GM19397 (cell line): ENCODE results near the gene PRKX.
"Not testable (repeated sequence)": the region's sequence is repeated elsewhere in the genome, so short reads cannot be mapped to it uniquely, and the experiment has no call there.

Experiments
- ATAC-seq: cut with Tn5 transposase; IDR thresholded peaks from one replicate; pipeline ENCODE4 v1.9.1; 2021; ENCODE audit warnings: mild to moderate bottlenecking, moderate library complexity; ENCODE audit not compliant: unreplicated experiment

PRKX gene

GRCh38 chrX:3712051-3712869, 1.2 kb downstream of the PRKX start:
- peak; percentile 1 for ATAC-seq

- ATAC-seq = no peak
Observed at GRCh38 chrX:3711331-3711917, 2.0 kb downstream of the PRKX start.

- not testable (repeated sequence) for ATAC-seq
Observed at GRCh38 chrX:3707673-3708274, 5.7 kb downstream of the PRKX start.

- ATAC-seq = no peak
Observed at GRCh38 chrX:3706481-3706880, 7.0 kb downstream of the PRKX start.

- ATAC-seq = not testable (repeated sequence)
Observed at GRCh38 chrX:3703251-3703650, 10.2 kb downstream of the PRKX start.

- ATAC-seq = not testable (repeated sequence)
Observed at GRCh38 chrX:3702095-3702494, 11.4 kb downstream of the PRKX start.

- ATAC-seq = not testable (repeated sequence)
Observed at GRCh38 chrX:3701445-3701928, 12.0 kb downstream of the PRKX start.

GRCh38 chrX:3699821-3700381, 13.5 kb downstream of the PRKX start:
- no peak for ATAC-seq

- ATAC-seq = no peak
Observed at GRCh38 chrX:3697701-3698279, 15.7 kb downstream of the PRKX start.

GRCh38 chrX:3697220-3697684, 16.2 kb downstream of the PRKX start:
- no peak for ATAC-seq

- ATAC-seq = no peak
Observed at GRCh38 chrX:3695536-3695935, 17.9 kb downstream of the PRKX start.

- ATAC-seq = no peak
Observed at GRCh38 chrX:3690140-3690539, 23.3 kb downstream of the PRKX start.

GRCh38 chrX:3683236-3683635, 30.2 kb downstream of the PRKX start:
- not testable (repeated sequence) for ATAC-seq

GRCh38 chrX:3680459-3680858, 33.0 kb downstream of the PRKX start:
- ATAC-seq = no peak

- no peak for ATAC-seq
Observed at GRCh38 chrX:3679669-3680068, 33.8 kb downstream of the PRKX start.

- no peak for ATAC-seq
Observed at GRCh38 chrX:3678328-3678727, 35.1 kb downstream of the PRKX start.

GRCh38 chrX:3674881-3675280, 38.6 kb downstream of the PRKX start:
- no peak for ATAC-seq

- no peak for ATAC-seq
Observed at GRCh38 chrX:3669841-3670475, 43.5 kb downstream of the PRKX start.

- no peak for ATAC-seq
Observed at GRCh38 chrX:3666975-3667374, 46.5 kb downstream of the PRKX start.

GRCh38 chrX:3664921-3665320, 48.5 kb downstream of the PRKX start:
- no peak for ATAC-seq
